NCI-H345 (cell line): Measurements from ENCODE around the gene ISLR2.

Experiments
- DNase-seq: peaks from one replicate; lab custom pipeline; 2025; lab: John Stamatoyannopoulos, UW

The ISLR2 gene

DNA sequence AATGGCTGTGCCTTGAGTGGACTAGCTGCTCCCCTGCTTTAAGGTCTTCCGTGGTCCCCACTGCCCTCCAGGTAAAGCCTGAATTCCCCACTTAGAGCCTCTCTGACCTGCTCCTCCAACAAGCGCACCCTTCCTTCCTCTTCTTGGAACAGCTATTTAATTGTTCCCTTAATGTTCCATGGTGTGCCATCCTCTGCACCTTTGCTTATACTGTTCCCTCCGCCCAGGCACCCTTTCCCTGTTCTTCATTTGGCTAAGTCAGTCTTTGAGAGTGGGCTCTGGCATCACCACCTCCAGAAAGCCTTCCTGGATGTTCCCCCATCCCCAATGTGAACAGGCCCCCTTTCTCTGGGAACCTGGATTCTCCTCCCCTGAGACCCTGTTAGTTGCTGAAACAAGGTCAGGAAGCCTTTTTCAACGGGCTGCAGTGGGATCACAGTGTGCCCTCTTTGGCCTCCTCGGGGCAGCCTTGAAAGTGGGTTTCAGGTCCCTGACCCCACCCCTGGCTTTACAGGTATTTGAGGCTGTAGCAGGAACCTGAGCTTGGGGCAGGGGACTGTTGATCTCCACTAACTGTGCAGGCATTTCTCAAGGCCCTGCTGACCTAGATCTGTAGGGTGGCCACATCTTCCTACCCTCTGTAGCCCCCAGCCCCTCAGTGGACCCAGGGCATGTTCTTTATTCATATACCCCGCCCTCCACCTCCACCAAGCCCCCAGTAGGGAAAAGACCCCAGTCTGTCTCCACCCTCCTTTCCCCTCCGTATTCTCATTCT lies 48.1 kb downstream of the ISLR2 start:
- DNase-seq, result no peak

GRCh38 chr15:74179101-74179841 lies 48.9 kb downstream of the ISLR2 start:
- DNase-seq, result no peak

DNA sequence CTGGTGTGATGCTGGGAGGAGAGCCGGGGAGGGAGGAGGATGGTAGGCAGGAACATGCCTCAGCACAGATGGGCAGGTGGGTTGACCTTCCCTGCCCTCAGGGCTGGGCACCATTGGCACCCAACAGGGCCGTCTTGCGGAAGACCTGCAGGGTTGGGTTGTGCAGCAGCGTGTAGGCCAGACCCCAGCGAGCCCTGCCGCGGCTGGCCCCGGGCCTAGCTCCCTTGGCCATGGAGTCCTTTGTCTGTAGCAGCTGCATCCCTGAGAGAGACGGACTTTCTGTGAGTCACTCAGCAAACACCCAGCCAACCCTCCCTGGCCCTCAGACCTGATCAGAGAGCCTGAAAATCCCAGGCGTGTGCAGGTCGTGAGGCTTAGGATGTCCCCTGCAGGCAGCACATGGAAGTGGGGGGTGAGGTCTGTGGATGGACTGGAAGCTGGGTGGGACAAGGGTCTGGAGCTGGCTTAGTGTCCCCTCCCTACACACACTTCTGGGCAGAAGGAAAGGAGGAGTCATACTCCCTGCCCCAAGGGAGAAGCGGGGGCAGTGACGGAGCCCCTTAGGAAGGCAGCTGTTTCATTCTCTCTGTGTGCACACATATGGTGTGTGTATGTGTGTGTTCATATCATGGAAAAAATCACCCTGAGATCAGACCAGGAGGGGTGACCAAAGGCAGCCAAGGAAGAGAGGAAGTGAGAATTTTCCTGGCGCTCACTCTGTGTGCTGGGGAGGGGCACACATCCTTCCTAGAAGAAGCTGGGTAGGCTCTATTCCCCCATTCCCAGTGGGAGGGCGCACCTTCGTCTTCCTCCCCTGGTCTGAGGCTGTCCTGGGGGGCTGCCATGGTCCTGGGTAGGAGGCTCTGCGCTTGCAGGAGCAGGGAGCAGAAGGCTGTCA lies 49.8 kb downstream of the ISLR2 start:
- DNase-seq, result no peak

DNA sequence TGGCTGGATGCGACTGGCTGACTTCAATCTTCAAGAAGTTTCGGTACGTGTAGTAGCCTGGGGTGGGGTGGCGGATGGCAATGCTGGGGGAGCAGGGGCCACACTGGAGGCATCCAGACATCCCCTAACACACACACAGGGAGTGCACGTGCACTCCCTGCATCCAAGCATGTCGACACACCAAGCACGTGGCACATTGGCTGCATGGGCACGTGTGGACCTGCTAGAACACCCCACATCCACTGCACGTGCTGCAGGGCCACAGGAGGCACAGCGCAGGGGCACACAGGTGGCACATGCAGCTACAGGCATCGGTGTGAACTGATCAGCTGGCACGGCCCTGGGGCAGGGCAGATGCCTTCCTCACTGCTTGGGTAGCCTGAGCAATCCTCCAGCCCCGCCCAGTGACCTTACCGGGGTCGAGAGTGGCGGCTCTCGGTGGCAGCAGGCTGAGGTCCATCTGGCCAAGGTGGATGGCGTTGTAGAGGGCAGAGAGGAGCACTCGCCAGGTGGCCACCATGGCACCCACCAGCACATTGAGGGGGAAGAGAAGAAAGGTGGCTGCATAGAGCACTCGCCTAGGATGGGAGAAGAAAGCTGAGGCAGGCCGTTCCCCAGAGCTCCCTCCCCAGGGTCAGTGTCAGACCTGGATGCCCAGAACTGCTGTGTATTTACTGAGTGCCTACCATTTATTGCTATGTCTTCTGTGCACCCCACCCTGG lies 50.7 kb downstream of the ISLR2 start:
- DNase-seq, result no peak

GRCh38 chr15:74182131-74182530 lies 51.7 kb downstream of the ISLR2 start:
- DNase-seq, result no peak

DNA sequence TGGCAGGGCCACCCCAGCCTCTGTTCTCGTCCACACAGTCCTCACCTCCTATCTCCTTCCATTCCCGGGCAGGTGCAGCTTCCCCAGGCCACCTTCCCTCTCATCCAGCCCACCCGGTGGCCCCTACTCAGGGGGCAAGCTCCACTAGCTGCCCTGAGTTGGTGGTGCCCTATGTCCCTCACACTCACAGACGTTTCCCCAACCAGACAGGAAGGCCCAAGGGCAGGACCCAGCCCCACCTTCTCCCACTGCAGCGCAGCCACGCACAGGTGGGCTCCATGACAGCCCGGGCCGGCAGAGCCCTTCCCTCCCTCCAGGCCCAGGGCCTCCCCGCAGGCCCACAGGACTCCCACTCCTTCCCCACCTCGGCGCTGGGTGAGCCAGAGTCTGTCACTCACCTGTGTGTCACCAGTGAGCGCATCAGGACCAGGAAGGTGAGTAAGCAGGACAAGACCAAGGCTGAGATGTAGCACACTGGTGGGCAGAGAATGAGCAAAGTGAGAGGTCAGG lies 54.3 kb downstream of the ISLR2 start:
- DNase-seq, result no peak

- DNase-seq, result no peak
These were observed 55.4 kb downstream of the ISLR2 start for GRCh38 chr15:74185710-74186348.
